ENCODE measurements around the gene CYP27B1. TPM values are rescaled to one million over a fixed set of nuclear protein-coding genes. Genes with fewer than 3 reads are reported as not detected.
"Not testable (repeated sequence)": the region's sequence is repeated elsewhere in the genome, so short reads cannot be mapped to it uniquely, and the experiment has no call there.

CYP27B1 gene
- total and polyA plus RNA-seq, 8 donors, result 0.58 to 4.7 (median 1.5) TPM

- H3K27me3 ChIP-seq, result peaks cover 0 to 7% of the 10 kb centered on the region in 2 donors
- intact Hi-C loops (cut with DNase I), result no loop called here
- H3K9me3 ChIP-seq, result no peaks in the 10 kb centered on the region
- H3K36me3 ChIP-seq, result peaks cover 0 to 66% of the 10 kb centered on the region in 2 donors
- H3K4me1 ChIP-seq, result peaks cover 4 to 6% of the 10 kb centered on the region in 2 donors
- no peak overlapping the region for H3K27ac ChIP-seq
- no peak for TF ChIP-seq CTCF (IDR thresholded peaks at IDR 0.05)
- H3K4me3 ChIP-seq, result no peak overlapping the region
- ATAC-seq (no peak), DNase-seq (no peak)
These were observed 43.3 kb downstream of the CYP27B1 start for GRCh38 chr12:57723630-57723962.

GRCh38 chr12:57722716-57723629, 43.9 kb downstream of the CYP27B1 start:
- H3K36me3 ChIP-seq, result peaks cover 0 to 66% of the 10 kb centered on the region in 2 donors

GRCh38 chr12:57721846-57722608, 44.9 kb downstream of the CYP27B1 start:
- peaks cover 0 to 66% of the 10 kb centered on the region in 2 donors for H3K36me3 ChIP-seq
- H3K9me3 ChIP-seq; intact Hi-C loops (cut with DNase I); H3K4me3 ChIP-seq; H3K27me3 ChIP-seq; H3K4me1 ChIP-seq; ATAC-seq; DNase-seq; H3K27ac ChIP-seq: not testable (repeated sequence)

More at GRCh38 chr12:57722716-57723629, 43.9 kb downstream of the CYP27B1 start:
- Histone ChIP-seq H3K9me3 (no peaks in the 10 kb centered on the region), H3K27ac (no peak overlapping the region), H3K4me1 (peaks cover 4 to 6% of the 10 kb centered on the region in 2 donors), H3K27me3 (peaks cover 0 to 7% of the 10 kb centered on the region in 2 donors), H3K4me3 (no peak overlapping the region)
- no peak for TF ChIP-seq CTCF (IDR thresholded peaks at IDR 0.05)
- ATAC-seq (no peak), DNase-seq (no peak)
- intact Hi-C loops (cut with DNase I), result no loop called here

- DNase-seq, result no peak
- no peak overlapping the region for H3K27ac ChIP-seq
- intact Hi-C loops (cut with DNase I), result no loop called here
- no peak for TF ChIP-seq CTCF (IDR thresholded peaks at IDR 0.05)
- no peaks in the 10 kb centered on the region for H3K27me3 ChIP-seq
- ATAC-seq, result no peak
- H3K36me3 ChIP-seq, result peaks cover 0 to 66% of the 10 kb centered on the region in 2 donors
- no peaks in the 10 kb centered on the region for H3K9me3 ChIP-seq
- peaks cover 0 to 3% of the 10 kb centered on the region in 2 donors for H3K4me1 ChIP-seq
- H3K4me3 ChIP-seq, result no peak overlapping the region
These were observed 46.0 kb downstream of the CYP27B1 start for GRCh38 chr12:57720606-57721595.
